CD4-positive, alpha-beta T cell treated with Interleukin-15 for 1 hour (primary cell): Measurements from ENCODE around the gene SPIN1.

ENCODE experiments used
- DNase-seq: peaks from one replicate; pipeline ENCODE4 v3.0.0-alpha.2; 2020

SPIN1 gene

DNA sequence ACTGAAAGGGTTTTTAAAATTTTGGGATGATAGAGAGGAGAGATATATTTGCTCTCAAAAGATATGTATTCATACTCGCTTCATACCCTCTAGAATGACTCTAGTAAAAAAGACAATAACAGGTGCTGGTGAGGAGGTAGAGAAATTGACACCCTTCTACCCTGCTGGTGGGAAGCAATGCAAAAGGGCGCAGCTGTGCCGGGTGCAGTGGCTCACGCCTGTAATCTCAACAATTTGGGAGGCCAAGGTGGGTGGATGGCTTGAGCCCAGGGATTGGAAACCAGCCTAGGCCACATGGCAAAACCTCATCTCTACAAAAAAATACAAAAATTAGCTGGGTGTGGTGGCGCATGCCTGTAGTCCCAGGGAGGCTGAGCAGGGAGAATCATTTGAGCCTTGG is 112.8 kb downstream of the SPIN1 start:
- DNase-seq: no peak

DNA sequence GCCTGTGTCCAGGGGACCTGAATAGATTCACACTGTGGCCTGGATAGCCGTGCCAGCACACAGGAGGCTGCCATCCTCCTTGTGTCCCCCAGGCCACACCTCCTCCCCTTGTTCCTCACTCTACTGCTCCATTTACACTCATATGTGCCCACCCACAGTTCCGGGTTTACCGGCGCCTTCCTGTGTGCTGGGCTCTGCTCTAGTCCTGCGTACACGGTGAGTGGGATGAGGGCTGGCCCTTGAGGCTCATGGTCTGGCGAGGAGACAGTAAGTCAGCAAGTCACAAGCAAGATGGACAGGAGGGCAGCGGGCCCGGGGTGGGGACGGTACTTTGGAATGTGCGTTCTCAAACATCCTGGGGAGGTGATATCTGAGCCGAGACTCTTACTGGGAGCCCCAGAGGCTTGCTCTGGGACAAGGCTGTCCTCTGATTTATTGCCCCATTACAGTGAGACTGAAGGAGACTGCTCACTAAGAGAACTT is 114.3 kb downstream of the SPIN1 start:
- DNase-seq: no peak

DNA sequence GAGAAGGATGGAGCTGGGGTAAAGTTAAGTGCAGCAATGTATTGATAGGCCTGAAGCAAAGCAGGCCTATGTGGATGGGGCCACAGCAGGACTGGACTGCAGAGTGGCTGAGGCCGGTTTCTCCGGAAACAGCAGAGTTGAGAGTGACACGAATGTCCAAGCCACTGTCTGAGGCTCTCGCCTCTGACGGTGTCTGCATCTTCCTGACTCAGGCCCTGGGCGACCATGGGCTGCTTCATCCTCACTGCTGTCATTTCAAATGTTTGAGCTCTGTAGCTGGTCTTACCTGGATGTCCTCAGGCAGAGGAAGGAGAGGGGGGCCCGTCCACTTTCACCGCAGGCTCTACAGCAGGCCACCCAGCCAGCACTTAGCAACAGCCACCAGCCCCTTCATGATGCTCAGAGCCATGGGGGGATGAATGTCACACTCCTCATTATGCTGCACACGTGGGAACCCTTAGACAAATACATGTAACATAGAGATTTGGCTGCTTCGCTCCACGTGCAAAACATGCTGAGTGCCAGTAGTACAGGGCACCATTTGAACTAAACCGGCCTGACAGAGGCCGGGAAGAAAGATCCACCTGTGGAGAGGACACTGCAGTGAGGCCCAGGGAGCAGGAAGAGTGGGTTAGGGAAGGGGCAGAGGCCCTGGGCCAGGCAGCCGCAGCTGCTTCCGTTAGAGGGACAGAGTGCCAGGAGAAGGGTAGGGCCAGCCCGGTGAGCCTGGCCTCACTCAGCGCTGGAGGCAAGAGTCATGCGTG is 115.0 kb downstream of the SPIN1 start:
- no peak for DNase-seq

DNA sequence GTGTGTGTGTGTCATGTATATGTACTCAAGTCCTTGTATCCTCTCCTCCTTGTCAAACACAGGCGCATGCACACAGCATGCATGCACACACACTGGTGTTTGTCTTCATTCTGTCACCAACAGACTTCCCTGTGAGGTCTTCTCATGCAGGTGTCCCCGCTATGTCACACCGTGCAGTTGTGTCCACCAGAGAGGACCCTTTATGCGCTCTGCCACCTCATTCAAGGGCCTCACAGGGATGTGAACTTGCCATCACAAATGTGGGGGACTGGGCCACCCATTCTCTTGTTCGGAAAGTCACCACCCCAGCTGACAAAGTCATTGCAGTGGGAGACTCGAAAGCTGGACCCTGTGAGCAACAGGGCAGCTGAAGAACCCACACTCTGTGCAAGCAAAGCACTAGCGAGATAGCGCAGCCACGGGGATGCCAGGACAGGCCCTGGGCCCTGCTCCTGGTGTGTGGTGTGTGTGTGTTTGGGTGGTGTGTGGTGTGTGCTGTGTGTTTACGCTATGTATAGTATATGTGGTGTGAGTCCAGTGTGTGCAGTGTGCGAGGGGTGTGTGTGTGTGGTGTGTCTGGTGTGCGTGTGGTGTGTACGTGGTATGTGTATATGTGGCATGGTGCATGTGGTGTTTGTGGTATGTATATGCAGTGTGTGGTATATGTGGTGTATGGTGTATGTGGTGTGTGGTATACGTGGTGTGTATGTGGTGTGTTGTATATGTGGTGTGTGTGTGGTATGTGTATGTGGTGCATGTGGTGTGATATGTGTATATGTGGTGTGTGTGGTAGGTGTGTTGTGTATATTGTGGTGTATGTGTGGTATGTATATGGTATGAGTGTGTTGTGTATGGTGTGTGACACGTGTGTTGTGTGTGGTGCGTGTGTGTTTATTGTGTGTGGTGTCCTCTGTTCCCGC is 115.9 kb downstream of the SPIN1 start:
- no peak for DNase-seq

DNA sequence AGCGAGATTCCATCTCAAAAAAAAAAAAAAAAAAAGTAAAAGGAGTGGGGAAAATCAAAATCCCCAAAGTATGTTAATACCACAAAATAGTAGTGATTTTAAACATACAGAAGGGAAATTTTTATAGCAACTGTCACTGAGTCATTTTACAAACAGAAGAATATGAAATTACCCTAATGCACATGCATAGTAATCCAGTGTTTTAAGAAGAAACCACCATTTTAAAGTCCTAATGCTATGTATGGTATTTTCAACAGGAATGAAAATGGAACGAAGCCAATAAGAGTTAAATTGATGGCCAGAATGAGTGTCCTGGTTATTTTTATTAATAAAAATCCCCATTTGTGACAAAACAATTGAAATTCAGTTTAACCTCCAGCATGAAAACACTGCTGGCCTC is 120.1 kb downstream of the SPIN1 start:
- no peak for DNase-seq

DNA sequence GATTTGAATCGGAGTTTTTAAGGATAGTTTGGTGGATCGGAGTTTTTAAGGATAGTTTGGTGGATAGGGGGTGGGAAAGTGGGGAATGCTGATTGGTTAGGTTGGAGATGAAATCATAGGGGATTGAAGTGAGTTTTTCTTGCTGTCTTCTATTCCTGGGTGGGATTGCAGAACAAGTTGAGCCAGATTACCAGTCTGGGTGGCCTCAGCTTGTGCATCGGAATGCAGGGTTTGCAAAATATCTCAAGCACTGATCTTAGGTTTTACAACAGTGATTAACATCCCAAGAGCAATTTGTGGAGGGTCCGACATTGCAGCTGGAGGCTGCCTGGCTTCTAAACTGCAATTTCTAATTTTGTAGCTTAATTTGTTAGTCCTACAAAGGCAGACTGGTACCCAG is 123.7 kb downstream of the SPIN1 start:
- no peak for DNase-seq

DNA sequence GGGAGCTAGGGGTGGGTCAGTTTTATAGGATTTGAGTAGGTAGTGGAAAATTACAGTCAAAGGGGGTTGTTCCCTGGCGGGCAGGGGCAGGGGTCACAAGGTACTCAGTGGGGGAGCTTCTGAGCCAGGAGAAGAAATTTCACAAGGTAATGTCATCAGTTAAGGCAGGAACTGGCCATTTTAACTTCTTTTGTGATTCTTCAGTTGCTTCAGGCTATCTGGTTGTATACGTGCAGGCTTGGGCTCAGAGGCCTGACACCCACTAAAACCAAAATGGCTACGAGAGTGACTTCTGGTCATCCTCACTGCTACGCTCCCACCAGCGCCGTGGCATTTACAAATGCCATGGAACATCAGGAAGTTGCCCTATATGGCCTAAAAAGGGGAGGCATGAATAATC is 126.0 kb downstream of the SPIN1 start:
- DNase-seq: no peak

DNA sequence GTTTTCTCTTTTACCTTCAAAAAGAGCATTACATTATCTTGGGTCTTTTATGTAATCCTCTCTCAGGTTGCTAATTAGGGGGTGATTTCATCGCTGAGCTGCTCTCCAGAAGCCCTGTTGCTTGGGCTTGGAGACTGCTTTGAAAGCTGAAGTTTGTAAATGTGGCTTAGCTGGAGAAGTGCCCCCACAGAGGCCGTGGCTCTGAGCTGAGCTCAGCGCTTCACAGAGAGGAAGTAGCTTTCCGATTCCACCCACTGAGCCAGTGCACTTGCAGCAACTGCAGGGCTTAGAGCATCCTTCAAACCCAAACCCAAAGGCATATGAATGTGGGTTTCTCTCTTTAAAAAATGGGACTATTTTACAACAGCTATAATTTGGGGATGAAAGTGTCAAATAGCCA is 133.1 kb downstream of the SPIN1 start:
- no peak for DNase-seq

DNA sequence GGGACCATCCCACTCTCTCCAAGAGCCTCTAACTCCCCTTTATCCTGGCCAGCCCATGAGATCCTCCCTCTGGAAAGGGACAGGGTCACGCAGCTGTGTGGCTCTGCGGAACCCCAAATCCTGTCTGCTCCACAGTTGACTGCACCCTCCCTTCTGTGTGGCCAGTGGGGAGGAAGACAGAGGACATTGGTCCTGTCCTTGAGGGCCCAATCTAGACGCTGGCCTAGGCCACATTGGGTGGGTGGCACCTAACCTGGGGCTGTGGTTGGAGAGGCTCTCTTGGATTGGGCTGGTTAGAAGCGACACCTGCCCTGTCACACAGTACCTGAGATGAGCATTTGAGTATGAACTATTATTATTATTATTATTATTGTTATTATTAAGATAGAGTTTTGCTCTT is 134.1 kb downstream of the SPIN1 start:
- DNase-seq: no peak

DNA sequence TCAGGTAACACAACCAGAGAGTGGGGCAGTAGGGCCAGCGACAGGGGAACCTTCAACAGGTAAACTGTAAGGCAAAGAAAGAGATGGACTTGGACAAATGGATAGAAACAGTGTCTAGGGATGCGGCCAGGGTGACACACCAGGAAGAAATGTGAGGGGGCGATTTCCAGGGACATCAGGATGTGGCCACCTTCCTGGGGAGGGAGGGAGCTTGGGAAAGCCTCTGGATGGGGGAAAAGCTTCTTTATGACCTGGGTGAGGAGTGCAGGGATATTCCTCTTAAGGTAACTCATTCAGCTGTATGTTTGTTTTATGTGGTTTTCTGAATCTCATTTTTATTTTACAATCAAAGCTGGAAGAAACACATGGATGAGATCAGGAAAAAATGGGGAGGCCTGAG is 134.8 kb downstream of the SPIN1 start:
- no peak for DNase-seq

DNA sequence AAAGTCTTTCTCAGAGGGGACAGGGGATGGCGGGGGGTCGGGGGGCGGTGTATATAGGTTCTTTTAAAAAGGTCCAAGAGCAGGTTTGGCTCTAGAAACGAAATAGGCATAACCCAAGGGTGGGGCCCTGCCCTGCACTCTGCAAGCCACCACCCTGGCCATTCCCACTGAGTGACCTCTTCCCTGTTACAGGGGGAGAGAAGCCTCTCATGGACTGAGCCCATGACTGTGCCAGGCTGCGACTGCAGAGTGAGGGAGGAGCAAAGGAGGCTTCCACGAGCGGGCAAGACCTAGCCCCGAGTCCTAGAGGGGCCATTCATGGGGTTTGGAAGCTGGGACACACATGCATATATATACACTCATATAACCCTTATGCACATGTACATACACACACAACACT is 136.7 kb downstream of the SPIN1 start:
- DNase-seq: no peak

DNA sequence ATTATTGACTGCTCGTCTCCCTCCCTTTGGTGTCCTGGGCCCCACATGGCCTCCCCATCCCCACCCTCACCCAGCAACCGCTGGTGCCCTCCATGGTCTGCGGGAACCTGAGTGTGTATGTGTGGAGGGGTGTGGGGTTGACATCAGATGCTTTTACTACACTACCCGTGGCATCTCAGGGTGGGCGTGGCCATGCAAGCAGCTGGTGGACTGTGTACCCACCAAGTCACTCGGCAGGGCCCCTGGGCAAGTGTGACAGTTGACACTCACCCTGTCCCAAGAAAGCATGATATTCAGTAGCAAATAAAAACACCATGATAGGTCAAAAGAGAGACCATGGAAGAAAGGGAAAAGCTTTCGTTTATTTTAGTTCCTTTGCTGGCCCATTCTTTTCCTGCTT is 139.4 kb downstream of the SPIN1 start:
- DNase-seq: no peak
